ENCODE data around the gene TRAF3.
"Not testable (repeated sequence)": the region's sequence is repeated elsewhere in the genome, so short reads cannot be mapped to it uniquely, and the experiment has no call there.

The TRAF3 gene

GRCh38 chr14:102826161-102826560 lies 48.9 kb downstream of the TRAF3 start:
- Histone ChIP-seq H3K4me1 (ENCODE audit: control insufficient read depth, insufficient read depth, low read length) (peaks cover 13% of the 10 kb centered on the region), H3K27me3 (replicated peaks; ENCODE audit: control insufficient read depth, insufficient read depth, low read length) (no peaks in the 10 kb centered on the region), H3K36me3 (ENCODE audit: control insufficient read depth, insufficient read depth, low read length, severe bottlenecking) (no peaks in the 10 kb centered on the region), H3K9ac (ENCODE audit: low read length) (no peak overlapping the region), H3K9me3 (ENCODE audit: control insufficient read depth, low read length) (no peaks in the 10 kb centered on the region), H3K4me3 (ENCODE audit: low read length) (no peak overlapping the region)
- no peak for DNase-seq (ENCODE audit: low read depth)

GRCh38 chr14:102826751-102827675 lies 49.8 kb downstream of the TRAF3 start:
- no peak overlapping the region for H3K9ac ChIP-seq (ENCODE audit: low read length)
- no peaks in the 10 kb centered on the region for H3K27me3 ChIP-seq (replicated peaks; ENCODE audit: control insufficient read depth, insufficient read depth, low read length)
- peaks cover 13% of the 10 kb centered on the region for H3K4me1 ChIP-seq (ENCODE audit: control insufficient read depth, insufficient read depth, low read length)
- H3K36me3 ChIP-seq (ENCODE audit: control insufficient read depth, insufficient read depth, low read length, severe bottlenecking): peaks cover 3% of the 10 kb centered on the region
- no peak for DNase-seq (ENCODE audit: low read depth)
- no peaks in the 10 kb centered on the region for H3K9me3 ChIP-seq (ENCODE audit: control insufficient read depth, low read length)
- no peak overlapping the region for H3K4me3 ChIP-seq (ENCODE audit: low read length)

- peaks cover 5% of the 10 kb centered on the region for H3K36me3 ChIP-seq (ENCODE audit: control insufficient read depth, insufficient read depth, low read length, severe bottlenecking)
- H3K27me3 ChIP-seq (replicated peaks; ENCODE audit: control insufficient read depth, insufficient read depth, low read length): no peaks in the 10 kb centered on the region
- no peak overlapping the region for H3K9ac ChIP-seq (ENCODE audit: low read length)
- H3K4me1 ChIP-seq (ENCODE audit: control insufficient read depth, insufficient read depth, low read length): peaks cover 13% of the 10 kb centered on the region
- no peak overlapping the region for H3K4me3 ChIP-seq (ENCODE audit: low read length)
- no peaks in the 10 kb centered on the region for H3K9me3 ChIP-seq (ENCODE audit: control insufficient read depth, low read length)
- DNase-seq (ENCODE audit: low read depth): no peak
Observed at GRCh38 chr14:102827716-102828115, 50.5 kb downstream of the TRAF3 start.

- Histone ChIP-seq H3K4me1 (ENCODE audit: control insufficient read depth, insufficient read depth, low read length) (peaks cover 13% of the 10 kb centered on the region), H3K27me3 (replicated peaks; ENCODE audit: control insufficient read depth, insufficient read depth, low read length) (no peaks in the 10 kb centered on the region), H3K9me3 (ENCODE audit: control insufficient read depth, low read length) (no peaks in the 10 kb centered on the region), H3K4me3 (ENCODE audit: low read length) (no peak overlapping the region), H3K9ac (ENCODE audit: low read length) (no peak overlapping the region), H3K36me3 (ENCODE audit: control insufficient read depth, insufficient read depth, low read length, severe bottlenecking) (peaks cover 7% of the 10 kb centered on the region)
- no peak for DNase-seq (ENCODE audit: low read depth)
Observed at GRCh38 chr14:102828151-102828550, 50.9 kb downstream of the TRAF3 start.

- Histone ChIP-seq H3K4me3 (ENCODE audit: low read length) (no peak overlapping the region), H3K36me3 (ENCODE audit: control insufficient read depth, insufficient read depth, low read length, severe bottlenecking) (peaks cover 10% of the 10 kb centered on the region), H3K9ac (ENCODE audit: low read length) (no peak overlapping the region), H3K27me3 (replicated peaks; ENCODE audit: control insufficient read depth, insufficient read depth, low read length) (no peaks in the 10 kb centered on the region), H3K9me3 (ENCODE audit: control insufficient read depth, low read length) (no peaks in the 10 kb centered on the region), H3K4me1 (ENCODE audit: control insufficient read depth, insufficient read depth, low read length) (peaks cover 13% of the 10 kb centered on the region)
- DNase-seq (ENCODE audit: low read depth): no peak
Observed at GRCh38 chr14:102829016-102829548, 51.8 kb downstream of the TRAF3 start.

- Histone ChIP-seq H3K36me3 (ENCODE audit: control insufficient read depth, insufficient read depth, low read length, severe bottlenecking) (peaks cover 11% of the 10 kb centered on the region), H3K4me3 (ENCODE audit: low read length) (no peak overlapping the region), H3K9ac (ENCODE audit: low read length) (no peak overlapping the region), H3K9me3 (ENCODE audit: control insufficient read depth, low read length) (no peaks in the 10 kb centered on the region), H3K4me1 (ENCODE audit: control insufficient read depth, insufficient read depth, low read length) (peaks cover 3% of the 10 kb centered on the region), H3K27me3 (replicated peaks; ENCODE audit: control insufficient read depth, insufficient read depth, low read length) (no peaks in the 10 kb centered on the region)
- DNase-seq (ENCODE audit: low read depth): no peak
Observed at GRCh38 chr14:102830474-102831045, 53.3 kb downstream of the TRAF3 start.

GRCh38 chr14:102831163-102831804 lies 54.0 kb downstream of the TRAF3 start:
- Histone ChIP-seq H3K9me3 (ENCODE audit: control insufficient read depth, low read length) (no peaks in the 10 kb centered on the region), H3K4me1 (ENCODE audit: control insufficient read depth, insufficient read depth, low read length) (peaks cover 3% of the 10 kb centered on the region), H3K4me3 (ENCODE audit: low read length) (no peak overlapping the region), H3K36me3 (ENCODE audit: control insufficient read depth, insufficient read depth, low read length, severe bottlenecking) (peaks cover 11% of the 10 kb centered on the region), H3K27me3 (replicated peaks; ENCODE audit: control insufficient read depth, insufficient read depth, low read length) (no peaks in the 10 kb centered on the region), H3K9ac (ENCODE audit: low read length) (no peak overlapping the region)
- DNase-seq (ENCODE audit: low read depth): no peak

- no peak overlapping the region for H3K9ac ChIP-seq (ENCODE audit: low read length)
- H3K36me3 ChIP-seq (ENCODE audit: control insufficient read depth, insufficient read depth, low read length, severe bottlenecking): peaks cover 11% of the 10 kb centered on the region
- no peak for DNase-seq (ENCODE audit: low read depth)
- H3K27me3 ChIP-seq (replicated peaks; ENCODE audit: control insufficient read depth, insufficient read depth, low read length): no peaks in the 10 kb centered on the region
- H3K4me1 ChIP-seq (ENCODE audit: control insufficient read depth, insufficient read depth, low read length): no peaks in the 10 kb centered on the region
- no peaks in the 10 kb centered on the region for H3K9me3 ChIP-seq (ENCODE audit: control insufficient read depth, low read length)
- H3K4me3 ChIP-seq (ENCODE audit: low read length): no peak overlapping the region
Observed at GRCh38 chr14:102833341-102833740, 56.1 kb downstream of the TRAF3 start.

GRCh38 chr14:102833991-102834390 lies 56.7 kb downstream of the TRAF3 start:
- Histone ChIP-seq H3K4me3 (ENCODE audit: low read length) (no peak overlapping the region), H3K36me3 (ENCODE audit: control insufficient read depth, insufficient read depth, low read length, severe bottlenecking) (peaks cover 11% of the 10 kb centered on the region), H3K27me3 (replicated peaks; ENCODE audit: control insufficient read depth, insufficient read depth, low read length) (no peaks in the 10 kb centered on the region), H3K9ac (ENCODE audit: low read length) (no peak overlapping the region), H3K9me3 (ENCODE audit: control insufficient read depth, low read length) (no peaks in the 10 kb centered on the region), H3K4me1 (ENCODE audit: control insufficient read depth, insufficient read depth, low read length) (no peaks in the 10 kb centered on the region)
- DNase-seq (ENCODE audit: low read depth): no peak

- no peaks in the 10 kb centered on the region for H3K27me3 ChIP-seq (replicated peaks; ENCODE audit: control insufficient read depth, insufficient read depth, low read length)
- DNase-seq (ENCODE audit: low read depth): no peak
- no peak overlapping the region for H3K9ac ChIP-seq (ENCODE audit: low read length)
- H3K4me3 ChIP-seq (ENCODE audit: low read length): no peak overlapping the region
- H3K4me1 ChIP-seq (ENCODE audit: control insufficient read depth, insufficient read depth, low read length): no peaks in the 10 kb centered on the region
- H3K9me3 ChIP-seq (ENCODE audit: control insufficient read depth, low read length): no peaks in the 10 kb centered on the region
- peaks cover 11% of the 10 kb centered on the region for H3K36me3 ChIP-seq (ENCODE audit: control insufficient read depth, insufficient read depth, low read length, severe bottlenecking)
Observed at GRCh38 chr14:102835959-102836358, 58.7 kb downstream of the TRAF3 start.

GRCh38 chr14:102837120-102837519 lies 59.9 kb downstream of the TRAF3 start:
- H3K36me3 ChIP-seq (ENCODE audit: control insufficient read depth, insufficient read depth, low read length, severe bottlenecking); H3K9ac ChIP-seq (ENCODE audit: low read length); H3K27me3 ChIP-seq (replicated peaks; ENCODE audit: control insufficient read depth, insufficient read depth, low read length); H3K4me1 ChIP-seq (ENCODE audit: control insufficient read depth, insufficient read depth, low read length); H3K9me3 ChIP-seq (ENCODE audit: control insufficient read depth, low read length); H3K4me3 ChIP-seq (ENCODE audit: low read length); DNase-seq (ENCODE audit: low read depth): not testable (repeated sequence)
